Activated naive CD4-positive, alpha-beta T cell treated with Interleukin-2 at 50 U/mL for 16 hours (primary cell): ENCODE measurements around the gene CYFIP1.

Experiments used
- DNase-seq: peaks from one replicate; pipeline ENCODE4 v3.0.0-alpha.2; 2020

CYFIP1 gene

DNA sequence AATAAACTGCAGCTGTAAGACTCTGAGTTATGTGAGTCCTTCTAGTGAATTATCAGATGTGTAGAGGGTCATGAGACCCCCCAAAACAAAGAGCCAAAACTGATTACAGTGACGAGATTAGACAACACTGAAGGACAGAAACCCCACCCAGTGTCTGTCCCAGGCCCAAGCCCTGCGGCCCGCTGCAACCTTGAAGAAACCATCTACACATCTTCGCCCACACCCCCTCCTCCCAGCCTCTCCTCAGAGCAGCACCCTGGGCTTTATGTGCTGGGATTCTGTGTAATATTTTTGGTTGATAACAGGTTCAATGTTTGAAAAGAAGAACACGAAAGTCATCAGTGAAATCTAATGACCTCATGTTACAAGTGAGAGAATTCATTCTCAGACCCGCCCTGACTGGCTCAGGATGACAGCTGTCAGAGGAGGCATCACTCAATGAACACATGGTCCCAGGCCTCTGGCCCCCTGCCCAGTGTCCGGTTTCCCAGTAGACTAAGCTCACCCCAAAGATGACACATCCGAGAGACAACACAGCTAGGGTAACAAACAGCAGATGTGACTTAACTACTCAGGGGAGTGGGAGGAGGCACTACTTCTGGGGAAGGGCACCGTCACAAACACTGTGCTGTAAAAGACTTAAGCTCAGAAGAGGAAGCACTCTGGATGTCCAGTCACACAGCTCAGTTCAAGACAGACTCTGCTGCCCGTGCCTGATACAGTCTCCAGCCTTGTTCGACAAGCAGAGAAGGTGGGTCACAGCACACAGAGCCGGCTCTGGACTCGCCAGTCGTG lies 92.8 kb downstream of the CYFIP1 start:
- no peak for DNase-seq

DNA sequence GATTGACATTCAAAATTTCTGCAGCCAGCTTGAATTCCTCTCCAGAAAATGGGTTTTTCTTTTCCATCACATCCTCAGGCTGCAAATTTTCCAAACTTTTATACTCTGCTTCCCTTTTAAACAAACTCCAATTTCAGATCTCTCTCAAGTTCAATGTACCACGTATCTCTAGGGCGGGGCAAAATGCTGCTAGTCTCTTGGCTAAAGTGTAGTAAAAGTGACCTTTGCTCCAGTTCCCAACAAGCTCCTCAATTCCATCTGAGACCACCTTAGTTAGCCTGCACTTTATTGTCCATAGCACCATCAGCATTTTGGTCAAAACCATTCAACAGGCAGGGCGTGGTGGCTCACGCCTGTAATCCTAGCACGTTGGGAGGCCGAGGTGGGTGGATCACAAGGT lies 95.0 kb downstream of the CYFIP1 start:
- DNase-seq: no peak

DNA sequence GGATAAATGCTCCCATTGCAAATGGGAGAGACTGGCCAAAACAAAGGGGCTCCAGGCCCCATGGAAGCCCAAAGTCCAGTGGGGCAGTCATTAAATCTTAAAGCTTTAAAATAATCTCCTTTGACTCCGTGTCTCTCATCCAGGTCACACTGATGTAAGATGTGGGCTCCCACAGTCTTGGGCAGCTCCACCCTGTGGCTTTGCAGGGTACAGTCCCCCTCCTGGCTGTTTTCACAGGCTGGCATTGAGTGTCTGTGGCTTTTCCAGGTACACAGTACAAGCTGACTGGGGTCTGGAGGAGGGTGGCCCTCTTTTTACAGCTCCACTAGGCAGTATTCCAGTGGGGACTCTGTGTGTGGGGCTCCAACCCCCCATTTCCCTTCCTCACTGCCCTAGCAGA lies 95.8 kb downstream of the CYFIP1 start:
- peak; percentile 8 for DNase-seq

DNA sequence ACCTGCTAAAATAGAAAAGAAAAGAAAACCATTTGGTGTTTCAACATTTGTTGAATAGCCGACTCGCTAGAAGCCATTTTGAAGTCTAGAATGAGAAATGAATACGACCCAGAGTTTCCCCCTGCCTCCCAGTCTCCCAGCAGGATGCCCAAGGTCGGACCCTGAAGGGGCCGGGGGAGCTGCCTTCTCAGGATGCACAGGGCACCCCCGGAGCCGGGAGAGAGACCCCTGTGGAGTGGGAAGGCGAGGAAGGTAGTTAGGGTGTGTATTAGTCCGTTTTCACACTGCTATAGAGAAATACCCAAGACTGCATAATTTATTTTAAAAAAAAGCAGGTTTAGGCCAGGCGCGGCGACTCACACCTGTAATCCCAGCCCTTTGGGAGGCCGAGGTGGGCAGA lies 97.0 kb downstream of the CYFIP1 start:
- DNase-seq: no peak

DNA sequence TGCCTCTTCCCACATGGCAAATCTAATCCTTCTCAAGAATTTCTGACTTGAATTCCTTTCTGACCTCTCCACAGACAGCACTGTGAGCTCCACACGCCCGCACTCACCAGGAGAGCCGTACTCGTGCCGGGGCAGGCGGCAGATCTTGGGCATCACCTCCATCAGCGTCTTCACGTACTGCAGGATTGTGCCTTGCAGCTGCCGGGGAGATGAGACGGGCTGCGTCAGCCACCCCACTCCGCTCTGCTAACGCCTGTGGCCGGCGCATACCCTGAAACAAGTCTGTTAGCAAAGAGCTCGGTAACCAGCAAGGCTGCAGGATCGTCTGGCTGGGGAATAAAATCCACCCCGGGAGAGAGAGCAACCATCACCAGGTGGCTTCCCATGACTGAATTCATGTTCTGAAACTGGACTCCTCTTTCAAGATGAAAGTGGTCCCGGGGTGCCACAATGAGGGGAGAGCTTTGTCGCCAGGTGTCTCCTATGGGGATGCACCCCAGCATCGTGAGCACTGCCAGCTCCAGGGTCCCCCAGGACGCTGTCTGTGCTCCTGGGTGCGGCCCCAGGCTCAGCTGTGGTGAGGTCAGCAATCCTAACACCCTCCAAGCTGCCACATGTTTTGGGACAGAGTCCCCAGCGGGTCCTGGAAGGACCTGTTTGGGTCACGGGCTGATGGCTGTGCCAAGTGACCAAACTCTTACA lies 98.3 kb downstream of the CYFIP1 start:
- no peak for DNase-seq

DNA sequence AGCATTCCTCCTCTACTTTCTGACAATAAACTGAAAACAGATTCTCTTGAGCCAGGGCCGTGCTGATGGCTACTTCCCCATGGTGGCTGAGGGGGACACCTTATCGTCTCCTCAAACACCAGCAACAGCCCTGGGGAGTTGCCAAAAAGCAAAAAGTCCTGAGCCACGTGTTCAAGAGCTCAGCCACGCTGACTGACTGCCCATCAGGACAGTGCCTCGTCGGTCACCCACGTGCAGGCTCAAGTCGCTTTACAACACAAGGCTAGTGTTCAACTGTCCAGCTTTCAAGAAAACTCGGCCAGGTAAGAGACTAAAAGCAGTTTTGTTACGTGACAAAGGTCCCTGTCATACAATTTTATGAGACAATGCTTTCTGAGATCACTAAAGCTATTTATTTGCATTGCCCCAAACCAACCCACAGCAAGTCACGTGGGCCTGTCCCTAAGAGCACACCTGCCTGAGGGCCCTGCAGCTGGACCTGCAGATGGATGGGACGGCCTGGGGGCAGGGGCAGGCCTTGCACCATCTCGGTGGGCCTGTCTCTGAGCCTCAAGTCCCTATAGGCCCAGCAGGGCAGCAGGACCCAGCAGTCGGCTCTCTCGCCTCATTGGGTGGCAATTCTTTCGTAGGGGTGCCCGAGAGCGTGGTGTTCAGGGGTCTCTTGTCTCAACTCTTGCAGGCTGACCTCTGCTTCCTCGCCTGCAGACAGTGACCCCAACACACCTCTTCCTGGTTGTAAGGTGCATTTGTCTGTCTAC lies 99.0 kb downstream of the CYFIP1 start:
- DNase-seq: no peak

DNA sequence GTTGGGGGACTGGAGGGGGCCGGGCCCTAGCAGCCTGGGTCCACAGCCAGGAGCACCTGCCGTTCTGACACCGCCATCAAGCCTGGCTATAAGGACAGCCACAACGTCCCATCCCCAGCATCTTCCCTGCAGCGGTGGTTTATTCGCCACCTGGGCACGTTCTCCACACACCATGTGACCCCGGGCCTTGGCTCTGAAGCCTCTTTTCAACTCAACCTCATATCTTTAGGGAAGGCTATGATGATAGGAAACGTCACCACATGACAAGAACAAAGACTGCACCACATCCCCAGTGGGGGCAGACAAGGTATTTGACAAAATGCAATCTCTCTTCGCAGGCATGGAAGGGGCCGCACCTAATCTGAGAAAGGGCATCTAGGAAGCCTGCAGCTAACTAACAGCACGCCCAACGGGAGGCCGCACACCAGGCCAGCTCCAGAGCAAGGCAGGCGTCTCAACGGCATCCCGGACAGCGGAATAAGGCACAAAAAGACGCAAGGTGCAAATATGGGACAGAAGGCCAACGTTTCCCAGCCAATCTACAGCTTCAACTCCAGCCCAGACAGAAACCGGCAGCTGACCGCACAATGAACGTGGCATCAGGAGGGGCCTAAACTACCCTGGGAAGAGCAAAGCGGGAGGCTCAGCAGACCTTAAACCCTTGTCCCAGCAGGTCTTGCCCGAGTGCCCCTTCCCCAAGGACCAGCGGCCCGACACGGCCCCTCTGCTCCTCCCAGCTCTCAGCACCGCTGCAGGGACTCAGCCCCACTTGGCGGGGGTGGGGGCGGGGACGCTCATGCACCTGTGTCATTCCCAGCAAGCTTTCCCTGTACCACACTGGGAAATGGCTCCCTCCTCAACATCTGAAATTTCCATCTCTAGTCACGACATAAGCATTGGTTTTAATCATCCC lies 99.8 kb downstream of the CYFIP1 start:
- DNase-seq: no peak

DNA sequence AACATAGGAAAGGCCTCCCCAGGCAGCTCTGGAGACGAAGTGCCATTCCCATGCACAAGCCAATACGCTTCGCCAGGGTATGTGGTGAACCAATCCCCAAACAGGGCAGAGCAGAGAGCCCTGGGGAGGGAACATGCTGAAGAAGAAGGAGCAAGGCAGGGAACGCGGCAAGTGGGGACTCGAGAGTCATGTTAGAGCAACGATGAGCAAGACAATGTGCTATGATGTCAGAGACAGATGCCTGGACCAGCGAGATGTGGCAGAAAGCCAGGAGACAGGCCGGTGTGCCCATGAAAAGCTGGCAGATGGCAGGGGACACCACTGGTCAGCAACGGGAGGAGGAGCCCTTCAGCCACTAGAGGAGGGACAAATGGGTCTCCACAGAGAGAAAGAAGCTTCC lies 102.1 kb downstream of the CYFIP1 start:
- no peak for DNase-seq

DNA sequence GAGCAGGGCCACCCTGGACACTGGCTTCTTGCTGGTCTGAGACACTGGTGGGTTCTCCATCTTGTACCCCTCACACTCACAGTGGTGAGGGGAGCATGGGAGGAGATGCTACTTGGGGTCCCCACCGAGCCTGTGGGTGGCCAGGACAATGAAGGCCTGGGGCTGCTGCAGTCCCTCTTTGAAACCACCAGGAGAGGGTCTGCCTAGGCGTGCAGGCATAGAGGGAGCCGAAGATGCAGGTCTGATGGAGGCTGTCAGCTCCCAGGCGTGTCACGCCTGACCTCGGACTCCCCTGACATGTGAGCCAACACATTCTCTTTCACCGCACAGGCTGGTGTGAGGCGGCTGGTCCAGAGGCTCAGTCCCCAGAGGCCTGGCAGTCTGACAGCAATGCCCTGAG lies 102.6 kb downstream of the CYFIP1 start:
- no peak for DNase-seq

DNA sequence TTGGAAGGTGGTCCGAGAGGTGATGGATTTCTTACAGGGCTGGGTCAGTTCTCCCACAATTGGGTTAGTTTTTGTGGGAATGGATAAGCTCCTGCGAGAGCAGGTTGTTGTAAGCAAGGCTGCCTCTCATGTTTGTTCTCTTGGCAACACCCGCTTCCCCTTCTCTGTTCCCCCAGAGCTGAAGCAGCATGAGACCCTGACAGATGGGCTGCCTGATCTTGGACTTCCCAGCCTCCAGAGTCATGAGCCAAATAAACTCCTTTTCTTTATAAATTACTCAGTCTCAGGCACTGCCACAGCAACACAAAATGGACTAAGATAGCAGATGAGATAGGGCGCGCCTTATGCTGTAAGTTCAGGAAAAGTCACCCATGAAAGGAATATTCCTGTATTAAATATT lies 103.1 kb downstream of the CYFIP1 start:
- no peak for DNase-seq

DNA sequence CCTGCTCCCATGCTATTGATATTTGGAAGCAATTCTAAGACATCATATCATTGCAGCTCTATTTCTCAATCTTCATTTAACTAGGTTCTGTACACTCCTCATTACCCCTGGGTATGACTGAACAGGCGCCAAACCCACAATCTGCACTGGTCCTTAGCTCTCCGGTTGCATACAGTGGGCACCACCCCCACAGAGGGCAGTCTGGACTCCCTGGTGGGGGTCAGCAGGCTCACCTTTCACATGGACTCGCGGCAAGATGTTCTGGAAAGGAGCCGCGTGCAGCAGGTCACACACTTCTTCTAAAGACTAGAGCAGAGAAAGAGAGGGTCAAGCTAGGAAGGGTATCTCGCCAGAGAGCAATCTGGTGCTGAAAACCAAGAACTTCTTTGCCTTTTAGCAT lies 105.2 kb downstream of the CYFIP1 start:
- DNase-seq: no peak

DNA sequence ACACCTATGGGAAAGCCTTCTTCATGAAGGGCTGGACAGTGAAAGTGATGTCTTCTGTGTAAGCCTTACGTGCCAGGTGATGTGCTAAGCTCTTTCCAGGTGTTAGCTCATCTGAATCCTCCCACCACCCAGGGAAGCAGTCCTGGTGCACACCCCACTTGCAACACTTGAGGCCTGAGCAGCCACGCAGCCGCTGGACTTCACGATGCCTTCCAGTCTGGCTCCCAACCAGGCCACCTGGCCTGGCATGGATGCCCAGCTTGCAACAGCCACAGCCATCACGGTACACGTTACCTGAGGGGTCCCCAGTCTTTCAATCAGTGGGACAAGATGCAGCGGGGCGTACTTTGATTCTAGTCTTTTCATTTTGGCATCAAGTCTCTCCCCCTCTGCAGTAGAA lies 105.9 kb downstream of the CYFIP1 start:
- DNase-seq: no peak

DNA sequence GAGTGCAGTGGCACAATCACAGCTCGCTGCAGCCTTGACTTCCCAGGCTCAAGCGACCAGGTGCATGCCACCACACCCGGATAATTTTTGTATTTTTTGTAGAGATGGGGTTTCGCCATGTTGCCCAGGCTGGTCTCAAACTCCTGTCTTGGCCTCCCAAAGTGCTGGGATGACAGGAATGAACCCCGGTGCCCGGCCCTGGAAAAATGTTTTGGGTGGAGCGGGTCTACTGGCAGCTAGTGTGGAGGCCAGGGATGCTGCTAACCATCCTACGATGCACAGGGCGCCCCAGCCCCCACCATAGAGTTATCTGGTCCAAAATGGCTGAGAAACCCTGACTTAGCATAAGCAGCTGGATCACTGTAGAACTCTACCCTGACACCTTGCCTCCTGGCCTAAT lies 106.3 kb downstream of the CYFIP1 start:
- DNase-seq: no peak

DNA sequence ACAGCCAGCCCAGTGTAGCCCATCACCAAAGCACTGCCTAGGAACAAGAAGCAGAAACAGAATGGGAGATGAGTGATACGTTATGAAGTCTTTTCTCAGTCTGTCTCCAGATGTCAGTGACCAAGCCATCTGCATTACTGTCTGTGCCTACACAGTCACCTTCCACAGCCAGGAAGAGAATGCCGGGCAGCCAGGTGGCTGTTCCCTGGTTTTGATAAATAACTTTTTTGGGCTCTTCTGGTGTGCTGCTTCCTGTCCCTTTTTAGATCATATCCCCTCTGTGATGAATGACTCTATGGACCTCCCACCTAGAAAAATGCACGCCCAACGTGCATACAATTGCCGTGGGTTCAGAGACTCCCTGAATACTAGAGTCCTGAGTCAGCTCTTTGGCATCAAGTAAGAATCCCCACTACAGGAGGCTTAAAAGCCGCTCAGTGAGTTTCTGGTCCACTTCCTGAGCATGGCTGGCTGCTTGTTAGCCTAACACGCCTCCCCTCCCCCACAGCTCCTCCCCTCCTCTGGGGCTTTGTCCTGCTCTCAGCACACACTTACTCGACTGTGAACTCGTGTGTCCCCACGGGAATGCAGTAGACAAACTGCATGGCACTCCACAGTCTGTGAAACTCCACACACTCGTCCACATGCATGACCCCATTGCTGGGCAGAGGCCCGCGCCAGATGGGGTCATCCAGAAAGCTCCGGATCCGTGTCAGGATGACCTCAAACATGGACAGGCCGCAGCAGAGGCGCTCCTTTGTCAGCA lies 107.0 kb downstream of the CYFIP1 start:
- DNase-seq: no peak

DNA sequence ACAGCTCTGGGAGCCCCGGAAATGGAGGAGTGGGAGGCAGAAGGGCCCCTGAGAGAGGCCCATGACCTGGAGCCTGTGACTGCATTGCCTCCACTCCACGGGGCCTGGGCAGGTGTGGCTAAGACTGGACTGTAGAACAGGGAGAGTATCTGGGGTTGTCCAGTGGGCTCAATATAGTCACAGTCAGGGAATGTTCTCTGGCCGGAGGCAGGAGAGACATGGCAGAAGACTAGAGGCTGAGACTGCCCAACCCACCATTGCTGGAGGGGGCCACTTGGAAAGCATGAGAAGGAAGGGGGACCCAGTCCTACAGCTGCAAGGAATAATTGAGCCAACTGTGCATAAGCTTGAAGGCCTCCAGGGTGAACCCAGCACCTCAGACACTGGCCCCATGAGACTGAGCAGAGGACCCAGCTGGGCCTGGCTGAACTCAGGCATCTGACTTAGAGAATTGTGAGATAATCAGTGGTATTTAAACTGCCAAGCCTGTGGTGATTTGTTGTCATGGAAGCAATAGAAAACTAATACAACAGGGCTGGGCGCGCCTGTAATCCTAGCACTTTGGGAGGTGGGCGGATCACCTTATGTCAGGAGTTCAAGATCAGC lies 108.6 kb downstream of the CYFIP1 start:
- no peak for DNase-seq

DNA sequence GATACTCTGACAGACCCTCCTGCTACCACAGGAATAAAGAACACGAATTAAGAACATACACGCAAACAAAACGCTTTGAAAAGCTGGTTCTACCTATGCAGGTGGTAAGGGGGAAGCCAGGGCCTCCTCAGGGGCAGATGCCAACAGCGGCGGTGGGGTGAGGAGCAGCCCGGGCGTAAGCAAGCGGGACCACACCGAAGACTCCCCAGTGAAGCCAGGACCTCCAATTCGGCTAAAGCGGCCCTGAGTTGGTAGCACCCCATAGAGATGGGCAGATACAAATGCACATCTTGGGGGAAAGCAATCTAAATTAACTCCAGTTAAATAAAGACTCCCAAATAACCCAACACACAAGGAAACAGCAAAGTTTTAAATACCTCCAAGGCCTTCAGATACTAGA lies 109.3 kb downstream of the CYFIP1 start:
- DNase-seq: no peak

DNA sequence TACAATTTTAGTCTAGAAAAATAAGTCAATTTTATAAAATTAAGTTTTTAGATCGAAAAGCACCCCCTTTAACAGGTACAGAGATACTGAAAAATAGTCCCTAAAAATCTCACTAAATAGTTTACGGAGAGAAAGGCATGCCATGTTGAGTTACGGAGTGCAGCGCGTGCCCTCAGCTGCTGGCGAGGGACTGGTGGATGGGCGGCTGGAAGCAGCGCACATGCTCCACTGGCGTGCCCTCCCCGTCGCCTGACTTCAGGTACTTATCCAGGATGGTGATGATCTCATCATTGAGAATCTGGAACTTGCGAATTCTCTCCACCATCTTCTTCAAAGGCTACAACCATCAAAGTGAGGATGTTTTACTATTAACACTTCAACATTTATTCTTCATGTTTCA lies 110.3 kb downstream of the CYFIP1 start:
- DNase-seq: no peak

DNA sequence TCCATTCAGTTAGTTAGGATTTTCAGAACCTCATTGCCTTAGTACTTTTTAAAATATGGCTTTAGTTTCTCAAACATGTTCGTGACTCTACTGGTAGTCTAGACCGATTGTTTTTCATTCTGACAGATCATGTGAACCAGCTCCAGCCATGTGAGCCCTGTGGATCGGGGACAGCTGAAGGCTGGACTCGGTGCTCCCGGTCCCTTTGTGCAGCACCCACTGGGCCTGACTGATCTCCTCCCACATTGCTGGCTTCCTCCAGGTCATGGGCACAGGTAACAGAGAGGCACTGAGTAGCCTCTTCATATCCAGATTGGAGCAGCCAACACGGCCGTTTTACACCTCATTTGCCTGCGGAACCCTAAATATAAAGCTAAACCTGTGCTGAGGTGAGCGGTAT lies 111.2 kb downstream of the CYFIP1 start:
- DNase-seq: no peak

DNA sequence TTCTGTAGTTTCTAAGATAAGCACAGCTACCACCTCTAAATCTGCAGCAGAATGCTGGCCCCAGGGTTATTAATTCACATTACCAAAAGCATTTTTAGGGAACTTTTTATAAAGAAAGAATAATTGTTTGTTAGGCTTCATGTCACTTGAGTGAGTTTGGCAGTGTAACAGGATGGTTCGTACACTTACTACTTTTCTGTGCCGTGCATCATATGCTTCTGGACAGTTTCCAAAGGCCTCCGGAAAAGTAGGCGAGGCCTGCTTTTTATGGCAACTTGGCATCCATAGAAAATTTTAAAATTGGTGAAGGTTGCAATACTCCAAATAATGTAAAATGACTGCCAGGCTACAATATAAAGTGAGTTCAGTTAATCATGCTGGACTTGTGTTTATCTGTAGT lies 111.7 kb downstream of the CYFIP1 start:
- no peak for DNase-seq

DNA sequence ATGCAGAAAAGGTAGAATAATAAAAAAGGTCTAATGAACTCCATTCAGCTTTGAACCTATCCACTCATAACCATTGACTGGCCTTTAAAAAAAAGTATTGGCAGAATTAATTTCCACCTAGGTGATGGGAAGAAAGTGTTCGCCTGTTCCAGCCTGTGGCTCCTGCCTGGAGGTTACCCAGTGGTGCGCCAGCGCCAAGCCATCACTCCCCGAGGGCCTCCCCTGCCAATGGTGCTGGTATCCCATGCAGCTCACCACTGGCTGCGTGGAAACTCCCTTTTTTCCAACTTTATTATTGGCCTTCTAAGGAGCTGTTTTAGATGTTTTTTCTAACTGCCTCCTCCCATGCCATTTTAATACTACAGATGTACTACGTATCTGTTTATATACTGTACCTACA lies 112.3 kb downstream of the CYFIP1 start:
- DNase-seq: no peak

DNA sequence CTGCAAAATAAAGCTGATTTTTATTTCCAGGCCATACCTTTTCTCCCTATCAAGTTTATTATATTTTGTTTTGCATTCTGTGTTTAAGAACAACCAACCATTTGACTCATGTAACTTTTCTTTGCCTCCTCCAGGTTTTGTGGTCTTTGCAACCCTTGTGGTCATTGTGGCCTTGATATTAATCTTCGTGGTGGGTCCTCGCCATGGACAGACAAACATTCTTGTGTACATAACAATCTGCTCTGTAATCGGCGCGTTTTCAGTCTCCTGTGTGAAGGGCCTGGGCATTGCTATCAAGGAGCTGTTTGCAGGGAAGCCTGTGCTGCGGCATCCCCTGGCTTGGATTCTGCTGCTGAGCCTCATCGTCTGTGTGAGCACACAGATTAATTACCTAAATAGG lies 114.1 kb downstream of the CYFIP1 start:
- DNase-seq: no peak

DNA sequence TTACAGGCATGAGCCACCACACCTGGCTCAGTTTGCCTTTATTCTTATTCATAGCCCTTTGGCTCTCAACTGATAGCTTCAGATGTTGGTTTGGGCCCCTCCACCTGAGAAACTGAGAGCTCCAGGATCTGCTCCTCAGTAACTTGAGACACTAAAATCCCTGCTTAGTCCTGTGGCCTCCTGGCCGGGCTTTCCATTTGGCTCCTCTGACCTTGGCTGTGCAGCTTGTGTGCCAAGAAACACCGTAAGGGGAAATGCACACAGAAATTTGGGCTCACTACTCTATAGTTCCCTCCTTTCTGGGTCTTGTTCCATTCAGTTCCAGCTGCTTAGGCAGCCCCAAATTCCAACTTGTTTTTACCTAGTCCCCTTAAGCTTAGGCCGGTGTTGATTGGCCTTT lies 116.8 kb downstream of the CYFIP1 start:
- DNase-seq: no peak
